ENCODE data around the gene TAB2. TPM values are rescaled to one million over a fixed set of nuclear protein-coding genes. Genes with fewer than 3 reads are reported as not detected.

The TAB2 gene
- total RNA-seq, 1 experiment from 2014 or later, result 55.6 TPM

DNA sequence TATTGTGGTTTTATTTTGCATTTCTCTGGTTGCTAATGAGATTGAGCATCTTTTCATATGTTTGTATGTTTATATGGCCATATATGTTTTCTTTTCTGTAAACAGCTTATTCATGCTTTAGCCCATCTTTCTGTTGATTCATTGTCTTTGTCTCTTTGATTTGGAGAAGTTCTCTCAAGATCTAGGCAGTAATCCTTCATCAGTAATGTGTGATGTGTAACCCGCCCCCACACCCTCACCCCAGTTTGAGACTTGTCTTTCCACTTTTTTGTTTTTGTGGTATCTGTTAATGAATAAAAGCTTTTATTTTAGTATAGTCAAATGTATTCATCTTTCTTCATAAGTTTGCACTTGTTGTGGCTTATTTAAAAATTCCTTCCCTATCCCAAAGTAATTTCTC, 141.3 kb downstream of the TAB2 start:
- CTCF ChIA-PET, result interaction anchor here (1.4 kb wide), 1 partner anchor 27 kb away, joined by 4 read pairs; no protein-coding TSS in a partner anchor
- H3K27me3 Mint-ChIP-seq (ENCODE audit: low read depth), result no peaks in the 10 kb centered on the region; the same call in 1 of the 2 replicates
- DNase-seq (ENCODE audit: low spot score), result no peak
- no peaks in the 10 kb centered on the region for H3K36me3 Mint-ChIP-seq
- POLR2A ChIA-PET, result no interaction called here
- TF ChIP-seq CREB1 (CRISPR knock-in tag; IDR thresholded peaks at IDR 0.05) (no peak), GTF2I (CRISPR knock-in tag; conservative IDR thresholded peaks at IDR 0.05) (no peak), GRHL2 (CRISPR knock-in tag; IDR thresholded peaks at IDR 0.05; ENCODE audit: insufficient replicate concordance, severe bottlenecking) (no peak), ZNF423 (CRISPR knock-in tag; IDR thresholded peaks at IDR 0.05) (no peak), SOX15 (CRISPR knock-in tag; IDR thresholded peaks at IDR 0.05) (no peak), TEAD1 (CRISPR knock-in tag; IDR thresholded peaks at IDR 0.05) (no peak), NFE2L1 (CRISPR knock-in tag; IDR thresholded peaks at IDR 0.05) (no peak), GABPB1 (CRISPR knock-in tag; IDR thresholded peaks at IDR 0.05) (no peak), ZNF317 (CRISPR knock-in tag; IDR thresholded peaks at IDR 0.05; ENCODE audit: borderline replicate concordance, low read depth) (no peak), ZNF232 (CRISPR knock-in tag; IDR thresholded peaks at IDR 0.05) (no peak)
- TF ChIP-seq, protein P1, sequence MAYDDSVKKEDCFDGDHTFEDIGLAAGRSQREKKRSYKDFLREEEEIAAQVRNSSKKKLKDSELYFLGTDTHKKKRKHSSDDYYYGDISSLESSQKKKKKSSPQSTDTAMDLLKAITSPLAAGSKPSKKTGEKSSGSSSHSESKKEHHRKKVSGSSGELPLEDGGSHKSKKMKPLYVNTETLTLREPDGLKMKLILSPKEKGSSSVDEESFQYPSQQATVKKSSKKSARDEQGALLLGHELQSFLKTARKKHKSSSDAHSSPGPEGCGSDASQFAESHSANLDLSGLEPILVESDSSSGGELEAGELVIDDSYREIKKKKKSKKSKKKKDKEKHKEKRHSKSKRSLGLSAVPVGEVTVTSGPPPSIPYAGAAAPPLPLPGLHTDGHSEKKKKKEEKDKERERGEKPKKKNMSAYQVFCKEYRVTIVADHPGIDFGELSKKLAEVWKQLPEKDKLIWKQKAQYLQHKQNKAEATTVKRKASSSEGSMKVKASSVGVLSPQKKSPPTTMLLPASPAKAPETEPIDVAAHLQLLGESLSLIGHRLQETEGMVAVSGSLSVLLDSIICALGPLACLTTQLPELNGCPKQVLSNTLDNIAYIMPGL (CRISPR knock-in tag; IDR thresholded peaks at IDR 0.05), result no peak
- TF ChIP-seq, protein P2, sequence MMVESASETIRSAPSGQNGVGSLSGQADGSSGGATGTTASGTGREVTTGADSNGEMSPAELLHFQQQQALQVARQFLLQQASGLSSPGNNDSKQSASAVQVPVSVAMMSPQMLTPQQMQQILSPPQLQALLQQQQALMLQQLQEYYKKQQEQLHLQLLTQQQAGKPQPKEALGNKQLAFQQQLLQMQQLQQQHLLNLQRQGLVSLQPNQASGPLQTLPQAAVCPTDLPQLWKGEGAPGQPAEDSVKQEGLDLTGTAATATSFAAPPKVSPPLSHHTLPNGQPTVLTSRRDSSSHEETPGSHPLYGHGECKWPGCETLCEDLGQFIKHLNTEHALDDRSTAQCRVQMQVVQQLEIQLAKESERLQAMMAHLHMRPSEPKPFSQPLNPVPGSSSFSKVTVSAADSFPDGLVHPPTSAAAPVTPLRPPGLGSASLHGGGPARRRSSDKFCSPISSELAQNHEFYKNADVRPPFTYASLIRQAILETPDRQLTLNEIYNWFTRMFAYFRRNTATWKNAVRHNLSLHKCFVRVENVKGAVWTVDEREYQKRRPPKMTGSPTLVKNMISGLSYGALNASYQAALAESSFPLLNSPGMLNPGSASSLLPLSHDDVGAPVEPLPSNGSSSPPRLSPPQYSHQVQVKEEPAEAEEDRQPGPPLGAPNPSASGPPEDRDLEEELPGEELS (CRISPR knock-in tag; IDR thresholded peaks at IDR 0.05), result no peak
- TF ChIP-seq, protein P3, sequence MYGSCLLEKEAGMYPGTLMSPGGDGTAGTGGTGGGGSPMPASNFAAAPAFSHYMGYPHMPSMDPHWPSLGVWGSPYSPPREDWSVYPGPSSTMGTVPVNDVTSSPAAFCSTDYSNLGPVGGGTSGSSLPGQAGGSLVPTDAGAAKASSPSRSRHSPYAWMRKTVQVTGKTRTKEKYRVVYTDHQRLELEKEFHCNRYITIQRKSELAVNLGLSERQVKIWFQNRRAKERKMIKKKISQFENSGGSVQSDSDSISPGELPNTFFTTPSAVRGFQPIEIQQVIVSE (CRISPR knock-in tag; IDR thresholded peaks at IDR 0.05; ENCODE audit: borderline replicate concordance), result no peak
- H3K4me1 Mint-ChIP-seq, result no peaks in the 10 kb centered on the region
- H3K4me3 Mint-ChIP-seq, result no peak overlapping the region
- no peak for ATAC-seq
- H3K9me3 Mint-ChIP-seq, result no peaks in the 10 kb centered on the region
- no peak overlapping the region for H3K27ac Mint-ChIP-seq

DNA sequence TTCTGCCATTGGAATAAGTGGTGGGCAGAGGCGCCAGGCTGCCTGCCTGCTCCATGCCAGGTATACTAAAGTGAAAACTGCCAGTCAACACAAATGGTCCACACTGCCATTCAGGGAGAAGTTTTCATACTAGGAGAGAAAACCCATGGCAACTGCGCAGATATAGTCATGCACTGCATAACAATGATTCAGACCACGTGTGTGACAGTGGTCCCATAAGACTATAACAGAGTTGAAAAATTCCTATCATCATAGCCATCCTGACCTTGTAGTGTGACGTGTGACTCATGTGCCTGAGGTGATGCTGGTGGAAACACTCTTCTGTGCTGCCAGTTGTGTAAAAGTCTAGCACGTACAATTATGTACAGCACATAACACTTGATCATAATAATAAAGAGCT, 142.2 kb downstream of the TAB2 start:
- H3K36me3 Mint-ChIP-seq, result no peaks in the 10 kb centered on the region
- H3K4me1 Mint-ChIP-seq, result no peaks in the 10 kb centered on the region
- H3K9me3 Mint-ChIP-seq, result no peaks in the 10 kb centered on the region
- no peak overlapping the region for H3K27ac Mint-ChIP-seq
- CTCF ChIA-PET, result interaction anchor here (1.3 kb wide), 1 partner anchor 431 kb away, joined by 3 read pairs; no protein-coding TSS in a partner anchor
- no peak overlapping the region for H3K4me3 Mint-ChIP-seq
- POLR2A ChIA-PET, result no interaction called here
- DNase-seq (ENCODE audit: low spot score) (no peak), ATAC-seq (no peak)
- H3K27me3 Mint-ChIP-seq (ENCODE audit: low read depth), result no peaks in the 10 kb centered on the region; the same call in 1 of the 2 replicates
- no peak for TF ChIP-seq NR1H2 (CRISPR knock-in tag; IDR thresholded peaks at IDR 0.05)
- TF ChIP-seq, protein P4, sequence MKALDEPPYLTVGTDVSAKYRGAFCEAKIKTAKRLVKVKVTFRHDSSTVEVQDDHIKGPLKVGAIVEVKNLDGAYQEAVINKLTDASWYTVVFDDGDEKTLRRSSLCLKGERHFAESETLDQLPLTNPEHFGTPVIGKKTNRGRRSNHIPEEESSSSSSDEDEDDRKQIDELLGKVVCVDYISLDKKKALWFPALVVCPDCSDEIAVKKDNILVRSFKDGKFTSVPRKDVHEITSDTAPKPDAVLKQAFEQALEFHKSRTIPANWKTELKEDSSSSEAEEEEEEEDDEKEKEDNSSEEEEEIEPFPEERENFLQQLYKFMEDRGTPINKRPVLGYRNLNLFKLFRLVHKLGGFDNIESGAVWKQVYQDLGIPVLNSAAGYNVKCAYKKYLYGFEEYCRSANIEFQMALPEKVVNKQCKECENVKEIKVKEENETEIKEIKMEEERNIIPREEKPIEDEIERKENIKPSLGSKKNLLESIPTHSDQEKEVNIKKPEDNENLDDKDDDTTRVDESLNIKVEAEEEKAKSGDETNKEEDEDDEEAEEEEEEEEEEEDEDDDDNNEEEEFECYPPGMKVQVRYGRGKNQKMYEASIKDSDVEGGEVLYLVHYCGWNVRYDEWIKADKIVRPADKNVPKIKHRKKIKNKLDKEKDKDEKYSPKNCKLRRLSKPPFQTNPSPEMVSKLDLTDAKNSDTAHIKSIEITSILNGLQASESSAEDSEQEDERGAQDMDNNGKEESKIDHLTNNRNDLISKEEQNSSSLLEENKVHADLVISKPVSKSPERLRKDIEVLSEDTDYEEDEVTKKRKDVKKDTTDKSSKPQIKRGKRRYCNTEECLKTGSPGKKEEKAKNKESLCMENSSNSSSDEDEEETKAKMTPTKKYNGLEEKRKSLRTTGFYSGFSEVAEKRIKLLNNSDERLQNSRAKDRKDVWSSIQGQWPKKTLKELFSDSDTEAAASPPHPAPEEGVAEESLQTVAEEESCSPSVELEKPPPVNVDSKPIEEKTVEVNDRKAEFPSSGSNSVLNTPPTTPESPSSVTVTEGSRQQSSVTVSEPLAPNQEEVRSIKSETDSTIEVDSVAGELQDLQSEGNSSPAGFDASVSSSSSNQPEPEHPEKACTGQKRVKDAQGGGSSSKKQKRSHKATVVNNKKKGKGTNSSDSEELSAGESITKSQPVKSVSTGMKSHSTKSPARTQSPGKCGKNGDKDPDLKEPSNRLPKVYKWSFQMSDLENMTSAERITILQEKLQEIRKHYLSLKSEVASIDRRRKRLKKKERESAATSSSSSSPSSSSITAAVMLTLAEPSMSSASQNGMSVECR (CRISPR knock-in tag; IDR thresholded peaks at IDR 0.05; ENCODE audit: borderline replicate concordance), result no peak
- no peak for TF ChIP-seq ZNF138 (CRISPR knock-in tag; conservative IDR thresholded peaks at IDR 0.05)
- TF ChIP-seq, protein P5, sequence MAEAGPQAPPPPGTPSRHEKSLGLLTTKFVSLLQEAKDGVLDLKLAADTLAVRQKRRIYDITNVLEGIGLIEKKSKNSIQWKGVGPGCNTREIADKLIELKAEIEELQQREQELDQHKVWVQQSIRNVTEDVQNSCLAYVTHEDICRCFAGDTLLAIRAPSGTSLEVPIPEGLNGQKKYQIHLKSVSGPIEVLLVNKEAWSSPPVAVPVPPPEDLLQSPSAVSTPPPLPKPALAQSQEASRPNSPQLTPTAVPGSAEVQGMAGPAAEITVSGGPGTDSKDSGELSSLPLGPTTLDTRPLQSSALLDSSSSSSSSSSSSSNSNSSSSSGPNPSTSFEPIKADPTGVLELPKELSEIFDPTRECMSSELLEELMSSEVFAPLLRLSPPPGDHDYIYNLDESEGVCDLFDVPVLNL (CRISPR knock-in tag; IDR thresholded peaks at IDR 0.05; ENCODE audit: borderline replicate concordance, low read depth), result no peak
- no peak for TF ChIP-seq ZNF317 (CRISPR knock-in tag; IDR thresholded peaks at IDR 0.05; ENCODE audit: borderline replicate concordance, low read depth)
- TF ChIP-seq, protein P6, sequence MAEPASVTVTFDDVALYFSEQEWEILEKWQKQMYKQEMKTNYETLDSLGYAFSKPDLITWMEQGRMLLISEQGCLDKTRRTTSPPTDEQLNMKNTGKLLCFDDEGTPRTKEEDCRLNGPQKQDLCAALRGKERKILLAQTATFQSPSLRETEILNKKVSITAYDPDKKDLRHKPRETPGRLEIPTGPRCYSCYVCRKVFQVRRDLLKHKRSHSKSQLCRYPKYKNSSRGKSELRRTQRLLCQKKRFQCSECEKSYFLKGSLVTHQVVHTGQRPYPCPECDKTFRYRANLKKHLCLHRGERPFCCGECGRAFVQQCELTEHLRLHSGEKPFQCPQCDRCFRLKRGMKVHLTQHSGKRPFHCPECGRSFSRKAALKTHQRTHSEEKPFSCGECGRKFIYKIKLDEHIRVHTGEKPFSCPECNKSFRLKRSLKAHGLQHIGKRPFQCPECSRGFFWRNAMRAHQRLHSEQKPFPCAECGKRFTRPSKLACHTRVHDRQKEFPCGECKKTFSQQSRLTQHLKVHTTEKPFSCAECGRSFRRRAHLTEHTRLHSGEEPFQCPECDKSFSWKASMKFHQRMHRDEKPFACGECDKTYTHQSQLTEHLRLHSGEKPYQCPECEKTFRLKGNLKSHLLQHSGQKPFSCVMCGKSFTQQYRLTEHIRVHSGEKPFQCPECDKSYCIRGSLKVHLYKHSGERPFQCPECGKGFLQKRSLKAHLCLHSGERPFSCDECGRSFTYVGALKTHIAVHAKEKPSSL (CRISPR knock-in tag; conservative IDR thresholded peaks at IDR 0.05), result no peak
- TF ChIP-seq, protein P7, sequence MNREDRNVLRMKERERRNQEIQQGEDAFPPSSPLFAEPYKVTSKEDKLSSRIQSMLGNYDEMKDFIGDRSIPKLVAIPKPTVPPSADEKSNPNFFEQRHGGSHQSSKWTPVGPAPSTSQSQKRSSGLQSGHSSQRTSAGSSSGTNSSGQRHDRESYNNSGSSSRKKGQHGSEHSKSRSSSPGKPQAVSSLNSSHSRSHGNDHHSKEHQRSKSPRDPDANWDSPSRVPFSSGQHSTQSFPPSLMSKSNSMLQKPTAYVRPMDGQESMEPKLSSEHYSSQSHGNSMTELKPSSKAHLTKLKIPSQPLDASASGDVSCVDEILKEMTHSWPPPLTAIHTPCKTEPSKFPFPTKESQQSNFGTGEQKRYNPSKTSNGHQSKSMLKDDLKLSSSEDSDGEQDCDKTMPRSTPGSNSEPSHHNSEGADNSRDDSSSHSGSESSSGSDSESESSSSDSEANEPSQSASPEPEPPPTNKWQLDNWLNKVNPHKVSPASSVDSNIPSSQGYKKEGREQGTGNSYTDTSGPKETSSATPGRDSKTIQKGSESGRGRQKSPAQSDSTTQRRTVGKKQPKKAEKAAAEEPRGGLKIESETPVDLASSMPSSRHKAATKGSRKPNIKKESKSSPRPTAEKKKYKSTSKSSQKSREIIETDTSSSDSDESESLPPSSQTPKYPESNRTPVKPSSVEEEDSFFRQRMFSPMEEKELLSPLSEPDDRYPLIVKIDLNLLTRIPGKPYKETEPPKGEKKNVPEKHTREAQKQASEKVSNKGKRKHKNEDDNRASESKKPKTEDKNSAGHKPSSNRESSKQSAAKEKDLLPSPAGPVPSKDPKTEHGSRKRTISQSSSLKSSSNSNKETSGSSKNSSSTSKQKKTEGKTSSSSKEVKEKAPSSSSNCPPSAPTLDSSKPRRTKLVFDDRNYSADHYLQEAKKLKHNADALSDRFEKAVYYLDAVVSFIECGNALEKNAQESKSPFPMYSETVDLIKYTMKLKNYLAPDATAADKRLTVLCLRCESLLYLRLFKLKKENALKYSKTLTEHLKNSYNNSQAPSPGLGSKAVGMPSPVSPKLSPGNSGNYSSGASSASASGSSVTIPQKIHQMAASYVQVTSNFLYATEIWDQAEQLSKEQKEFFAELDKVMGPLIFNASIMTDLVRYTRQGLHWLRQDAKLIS (CRISPR knock-in tag; IDR thresholded peaks at IDR 0.05; ENCODE audit: borderline replicate concordance), result no peak

All from WTC11 (cell line).